Measurements from ENCODE around the gene ARL3.

Gene ARL3

DNA sequence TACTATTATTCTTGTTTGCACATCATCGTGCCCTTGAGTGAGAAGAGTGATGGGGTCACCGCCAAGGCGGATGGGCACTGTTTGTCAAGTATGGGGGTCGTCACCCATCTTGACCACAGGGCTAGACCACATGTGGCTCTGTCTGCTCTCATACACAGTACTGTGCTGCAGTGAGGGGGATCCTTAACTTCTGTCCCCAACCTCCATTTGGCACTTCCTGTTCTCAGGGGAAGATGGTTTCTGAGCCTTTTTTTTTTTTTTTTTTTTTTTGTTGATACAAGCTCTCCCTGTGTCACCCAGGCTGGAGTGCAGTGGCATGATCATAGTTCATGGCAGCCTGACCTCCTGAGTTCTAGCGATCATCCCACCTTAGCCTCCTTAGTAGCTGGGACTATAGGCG, 43.1 kb upstream of the ARL3 start:
- H3K27ac ChIP-seq, result no peak overlapping the region
- no peak for TF ChIP-seq ZFX (IDR thresholded peaks at IDR 0.05)
- TF ChIP-seq, protein P1, sequence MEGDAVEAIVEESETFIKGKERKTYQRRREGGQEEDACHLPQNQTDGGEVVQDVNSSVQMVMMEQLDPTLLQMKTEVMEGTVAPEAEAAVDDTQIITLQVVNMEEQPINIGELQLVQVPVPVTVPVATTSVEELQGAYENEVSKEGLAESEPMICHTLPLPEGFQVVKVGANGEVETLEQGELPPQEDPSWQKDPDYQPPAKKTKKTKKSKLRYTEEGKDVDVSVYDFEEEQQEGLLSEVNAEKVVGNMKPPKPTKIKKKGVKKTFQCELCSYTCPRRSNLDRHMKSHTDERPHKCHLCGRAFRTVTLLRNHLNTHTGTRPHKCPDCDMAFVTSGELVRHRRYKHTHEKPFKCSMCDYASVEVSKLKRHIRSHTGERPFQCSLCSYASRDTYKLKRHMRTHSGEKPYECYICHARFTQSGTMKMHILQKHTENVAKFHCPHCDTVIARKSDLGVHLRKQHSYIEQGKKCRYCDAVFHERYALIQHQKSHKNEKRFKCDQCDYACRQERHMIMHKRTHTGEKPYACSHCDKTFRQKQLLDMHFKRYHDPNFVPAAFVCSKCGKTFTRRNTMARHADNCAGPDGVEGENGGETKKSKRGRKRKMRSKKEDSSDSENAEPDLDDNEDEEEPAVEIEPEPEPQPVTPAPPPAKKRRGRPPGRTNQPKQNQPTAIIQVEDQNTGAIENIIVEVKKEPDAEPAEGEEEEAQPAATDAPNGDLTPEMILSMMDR (conservative IDR thresholded peaks at IDR 0.05), result no peak

GRCh38 chr10:102753718-102754117, 39.5 kb upstream of the ARL3 start:
- TF ChIP-seq, protein P1 (conservative IDR thresholded peaks at IDR 0.05), result no peak
- H3K27ac ChIP-seq, result no peak overlapping the region

- H3K27ac ChIP-seq, result no peak overlapping the region
- TF ChIP-seq, protein P1 (conservative IDR thresholded peaks at IDR 0.05), result peak; percentile 70
- TF ChIP-seq ZFX (IDR thresholded peaks at IDR 0.05), result no peak
Measured at GRCh38 chr10:102752934-102753664, 38.9 kb upstream of the ARL3 start.

DNA sequence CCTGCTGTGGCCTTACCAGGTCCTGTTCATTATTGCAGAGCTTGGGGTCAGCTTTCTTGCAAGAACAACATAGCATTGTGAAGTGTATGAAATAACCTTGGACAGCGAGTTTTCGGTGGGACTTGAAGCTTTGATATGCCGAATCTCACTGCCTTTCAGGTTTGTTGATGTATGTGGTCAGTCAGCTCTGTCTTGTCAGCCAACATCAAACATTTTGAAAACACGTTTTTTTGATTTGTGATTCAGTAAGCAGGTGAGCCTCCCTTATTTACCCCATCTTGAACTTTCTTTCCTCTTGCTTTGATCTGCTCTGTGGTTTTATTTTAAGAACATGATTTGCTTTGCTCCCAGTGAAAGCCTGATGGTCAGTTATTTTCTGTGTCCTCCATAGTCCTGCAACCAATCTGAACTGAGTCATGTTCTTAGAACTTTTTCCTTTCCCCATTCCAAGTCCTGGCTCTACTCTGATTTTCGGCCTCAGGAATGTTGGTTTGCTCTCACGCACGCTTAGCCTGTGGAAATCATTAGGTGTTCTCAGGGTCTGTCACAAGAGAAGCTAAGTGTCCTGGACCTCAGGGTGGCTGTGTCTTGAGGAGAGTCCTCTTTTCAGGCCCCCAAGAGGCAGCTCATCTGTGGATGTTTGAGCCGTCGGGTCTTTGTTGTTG, 38.2 kb upstream of the ARL3 start:
- no peak for TF ChIP-seq ZFX (IDR thresholded peaks at IDR 0.05)
- TF ChIP-seq, protein P1 (conservative IDR thresholded peaks at IDR 0.05), result no peak
- no peak overlapping the region for H3K27ac ChIP-seq

DNA sequence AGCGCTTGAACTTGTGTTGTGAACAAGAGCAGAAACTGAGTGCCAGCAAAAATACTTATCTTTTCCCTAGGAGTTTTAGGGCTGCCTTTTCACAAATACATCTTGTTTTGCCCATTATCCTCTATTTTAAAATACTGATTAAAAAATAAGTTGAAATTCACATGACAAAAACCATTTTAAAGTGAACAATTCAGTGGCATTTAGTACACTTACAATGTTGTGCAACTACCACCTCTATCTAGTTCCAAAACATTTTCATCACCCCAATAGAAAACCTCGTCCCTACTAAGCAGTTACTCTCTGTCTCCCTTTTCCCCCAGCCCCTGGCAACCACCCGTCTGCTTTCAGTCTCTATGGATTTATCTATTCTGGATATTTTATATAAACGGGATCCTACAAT, 31.0 kb upstream of the ARL3 start:
- TF ChIP-seq ZFX (IDR thresholded peaks at IDR 0.05), result no peak
- TF ChIP-seq, protein P1 (conservative IDR thresholded peaks at IDR 0.05), result no peak
- no peak overlapping the region for H3K27ac ChIP-seq

GRCh38 chr10:102744374-102745051, 30.3 kb upstream of the ARL3 start:
- no peak for TF ChIP-seq ZFX (IDR thresholded peaks at IDR 0.05)
- TF ChIP-seq, protein P1 (conservative IDR thresholded peaks at IDR 0.05), result no peak
- H3K27ac ChIP-seq, result peak overlapping the region; percentile 77

Measured in C4-2B (cell line).